SK-N-SH (cell line): ENCODE data around the gene C1QTNF9. TPM values are rescaled to one million over a fixed set of nuclear protein-coding genes. Genes with fewer than 3 reads are reported as not detected.

Experiments
- CTCF ChIA-PET: fragments of 300-600, 350-600 bp; formaldehyde crosslinking; extraction: SDS; loops from one replicate; lab custom pipeline; 2021; lab: Yijun Ruan, JAX
- POLR2A ChIA-PET: fragments of 350-600 bp; sonication (Branson Sonifier 250); formaldehyde crosslinking; extraction: SDS; loops from one replicate; lab custom pipeline; 2020; ENCODE audit warnings: antibody characterized with exemption, inconsistent platforms; lab: Yijun Ruan, JAX
- DNase-seq: peaks from one replicate; pipeline ENCODE4 v3.0.0; 2012
- H2AFZ ChIP-seq: fragments of 200-600 bp; sonication (generic); 2 replicates; pipeline ENCODE4 v1.8.1; 2016; ENCODE audit warnings: antibody characterized with exemption, mild to moderate bottlenecking, low read depth
- H3F3A ChIP-seq: fragments of 200-600 bp; sonication (generic); replicated peaks from 2 replicates; pipeline ENCODE3; 2016; ENCODE audit warnings: antibody characterized with exemption, mild to moderate bottlenecking; ENCODE audit not compliant: insufficient read depth
- H3K27ac ChIP-seq, 2 experiments: fragments of 200-500 bp in 1 of 2; fragments of 200-600 bp in 1 of 2; sonication (Bioruptor generic) in 1 of 2; sonication (generic), shearing (Covaris generic) in 1 of 2; 2 replicates each; pipeline versions ENCODE4 v1.5.1 to v1.6.1; 2014 to 2016; ENCODE audit warnings: low read depth in 2 of 2, inconsistent platforms in 1 of 2, low read length in 1 of 2, mild to moderate bottlenecking in 1 of 2, mixed read lengths in 1 of 2
- H3K27me3 ChIP-seq: fragments of 200-600 bp; sonication (generic), shearing (Covaris generic); 2 replicates; pipeline ENCODE4 v1.6.1; 2016; ENCODE audit warnings: mixed run types; ENCODE audit not compliant: insufficient read depth
- H3K36me3 ChIP-seq, 2 experiments: fragments of 200-500 bp in 1 of 2; fragments of 200-600 bp in 1 of 2; sonication (Bioruptor generic) in 1 of 2; sonication (generic) in 1 of 2; replicated peaks in 1 of 2; 2 replicates each; pipeline versions ENCODE3 to v1.5.1; 2014 to 2016; ENCODE audit warnings: low read length in 1 of 2, mild to moderate bottlenecking in 1 of 2; ENCODE audit not compliant: insufficient read depth in 2 of 2, control insufficient read depth in 1 of 2
- H3K4me1 ChIP-seq, 2 experiments: fragments of 200-500 bp in 1 of 2; fragments of 200-600 bp in 1 of 2; sonication (Bioruptor generic) in 1 of 2; sonication (generic), shearing (Covaris generic) in 1 of 2; 2 replicates each; pipeline versions ENCODE4 v1.5.1 to v1.6.1; 2014 to 2016; ENCODE audit warnings: low read depth in 1 of 2, low read length in 1 of 2, mixed run types in 1 of 2; ENCODE audit not compliant: insufficient read depth in 2 of 2, control insufficient read depth in 1 of 2
- H3K4me2 ChIP-seq: fragments of 200-600 bp; sonication (generic), shearing (Covaris generic); 2 replicates; pipeline ENCODE4 v1.6.1; 2017; ENCODE audit warnings: mixed run types
- H3K4me3 ChIP-seq, 2 experiments: fragments of 200-500 bp in 1 of 2; fragments of 200-600 bp in 1 of 2; sonication (Bioruptor generic) in 1 of 2; sonication (generic), shearing (Covaris generic) in 1 of 2; 2 replicates each; pipeline versions ENCODE4 v1.5.1 to v1.8.1; 2014 to 2016; ENCODE audit warnings: low read depth in 2 of 2, inconsistent platforms in 1 of 2, low read length in 1 of 2, mild to moderate bottlenecking in 1 of 2, mixed read lengths in 1 of 2, moderate library complexity in 1 of 2
- H3K79me2 ChIP-seq: fragments of 200-600 bp; sonication (generic); 2 replicates; pipeline ENCODE4 v1.8.1; 2017; ENCODE audit warnings: mild to moderate bottlenecking; ENCODE audit not compliant: insufficient read depth
- H3K9ac ChIP-seq: fragments of 200-600 bp; sonication (generic); 2 replicates; pipeline ENCODE4 v1.6.1; 2017; ENCODE audit warnings: mixed run types
- H3K9me2 ChIP-seq: fragments of 200-600 bp; sonication (generic); 2 replicates; pipeline ENCODE4 v1.6.1; 2017; ENCODE audit warnings: mixed run types
- H3K9me3 ChIP-seq: fragments of 200-600 bp; sonication (generic); 2 replicates; pipeline ENCODE4 v1.6.1; 2017; ENCODE audit warnings: mixed run types, mild to moderate bottlenecking, moderate library complexity
- H4K20me1 ChIP-seq: fragments of 200-600 bp; sonication (generic); 2 replicates; pipeline ENCODE4 v1.6.1; 2017; ENCODE audit warnings: mild to moderate bottlenecking, mixed run types; ENCODE audit not compliant: insufficient read depth
- CHD2 ChIP-seq: fragments of 150-350 bp; IDR thresholded peaks from 2 replicates; pipeline ENCODE4 v1.6.1; 2018; ENCODE audit warnings: low read length; ENCODE audit not compliant: partially characterized antibody
- ELF1 ChIP-seq: IDR thresholded peaks from 2 replicates; pipeline ENCODE4 v1.4.0; 2012
- EZH2phosphoT487 ChIP-seq: fragments of 200-600 bp; sonication (generic); IDR thresholded peaks from 2 replicates; pipeline ENCODE4 v1.6.1; 2017; ENCODE audit warnings: low read depth, mixed run types, mild to moderate bottlenecking, antibody characterized with exemption, moderate library complexity, borderline replicate concordance
- FOXJ3 ChIP-seq: sonication (generic); formaldehyde crosslinking; IDR thresholded peaks from 2 replicates; pipeline ENCODE4 v1.5.1; 2020; ENCODE audit warnings: mild to moderate bottlenecking, missing genetic modification reagents
- GABPA ChIP-seq: IDR thresholded peaks from 2 replicates; pipeline ENCODE4 v1.4.0; 2012; ENCODE audit warnings: low read depth, mild to moderate bottlenecking
- GATA2 ChIP-seq: sonication (generic); formaldehyde crosslinking; IDR thresholded peaks from 2 replicates; pipeline ENCODE4 v1.5.0; 2020; ENCODE audit warnings: mild to moderate bottlenecking, missing genetic modification reagents
- MAX ChIP-seq: IDR thresholded peaks from 2 replicates; pipeline ENCODE4 v1.4.0; 2012; ENCODE audit warnings: low read depth
- MXI1 ChIP-seq: IDR thresholded peaks from 2 replicates; pipeline ENCODE4 v1.6.1; 2012; ENCODE audit warnings: mild to moderate bottlenecking, low read depth, low read length, improper control_type of control experiment
- NFIC ChIP-seq: IDR thresholded peaks from 2 replicates; pipeline ENCODE4 v1.4.0; 2012; ENCODE audit warnings: borderline replicate concordance
- PBX3 ChIP-seq: IDR thresholded peaks from 2 replicates; pipeline ENCODE4; 2012
- POLR2AphosphoS5 ChIP-seq: IDR thresholded peaks from 2 replicates; pipeline ENCODE4 v1.6.1; 2012; ENCODE audit warnings: low read depth, low read length
- RCOR1 ChIP-seq: fragments of 150-350 bp; IDR thresholded peaks from 2 replicates; pipeline ENCODE4 v1.6.1; 2017; ENCODE audit warnings: antibody characterized with exemption, low read length
- REST ChIP-seq: IDR thresholded peaks from 2 replicates; pipeline ENCODE4 v1.6.1; 2012; ENCODE audit warnings: mild to moderate bottlenecking, low read depth, low read length, moderate library complexity
- RFX5 ChIP-seq: IDR thresholded peaks from 2 replicates; pipeline ENCODE4 v1.6.1; 2012; ENCODE audit warnings: mild to moderate bottlenecking, improper control_type of control experiment, low read length
- SIN3A ChIP-seq: IDR thresholded peaks from 2 replicates; pipeline ENCODE4 v1.6.1; 2012; ENCODE audit warnings: low read depth, mild to moderate bottlenecking, low read length, moderate library complexity, borderline replicate concordance
- TAF1 ChIP-seq: IDR thresholded peaks from 2 replicates; pipeline ENCODE4 v1.6.1; 2012; ENCODE audit warnings: low read depth, mild to moderate bottlenecking, low read length, moderate library complexity, borderline replicate concordance
- TCF12 ChIP-seq: IDR thresholded peaks from 2 replicates; pipeline ENCODE4 v1.4.0; 2012
- YY1 ChIP-seq: IDR thresholded peaks from 2 replicates; pipeline ENCODE4 v1.4.0; 2012; ENCODE audit warnings: low read depth, mild to moderate bottlenecking
- whole genome bisulfite sequencing: methylation state at CpG from one replicate; pipeline ENCODE4 v1.1.6; 2017; ENCODE audit warnings: low lambda C conversion rate; 5-methylcytosine and 5-hydroxymethylcytosine counted together
- polyA plus RNA-seq, 3 experiments: library from polyadenylated mRNA; depleted of rRNA; stranded (reverse); fragments of >200 nt; gene quantifications; 2 replicates each; pipeline ENCODE4 v1.2.3, GENCODE V29; 2012
- TF ChIP-seq, protein P1 (sequence below): IDR thresholded peaks from 2 replicates; pipeline ENCODE4 v1.4.0; 2012; ENCODE audit warnings: low read depth, borderline replicate concordance

The C1QTNF9 gene
- polyA plus RNA-seq, 1 of the 3 experiments (the other 2 are of a cell fraction), result not detected

DNA sequence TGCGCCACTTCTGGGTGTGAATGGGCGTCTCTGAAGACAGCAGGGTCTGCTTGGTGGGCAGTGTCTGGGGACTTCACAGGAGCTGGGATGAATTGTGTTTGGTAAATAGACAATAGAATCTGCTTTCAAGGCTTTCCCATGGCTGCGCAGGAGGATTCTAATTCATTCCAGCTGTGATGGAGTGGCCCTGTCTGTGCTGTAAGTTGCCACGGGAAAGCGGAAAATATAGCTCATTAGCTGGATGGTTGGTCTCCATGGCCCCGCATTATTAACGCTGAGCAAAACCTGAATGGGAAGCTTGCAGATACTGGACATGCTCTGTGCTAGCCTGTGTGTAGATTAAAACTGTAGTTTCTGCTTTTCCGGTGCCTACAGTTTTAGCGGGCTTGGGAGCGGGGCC, 15.6 kb upstream of the C1QTNF9 start:
- no peaks in the 10 kb centered on the region for H3K9me3 ChIP-seq
- no peak overlapping the region for H2AFZ ChIP-seq
- no peak overlapping the region for H3K4me2 ChIP-seq
- no peak overlapping the region for H3K4me3 ChIP-seq
- ChIA-PET POLR2A (no interaction called here), CTCF (interaction anchor here (0.6 kb wide), 1 partner anchor 339 kb away, joined by 3 read pairs; no protein-coding TSS in a partner anchor)
- no peak overlapping the region for H3K27ac ChIP-seq
- H3K4me1 ChIP-seq, result peaks cover 0 to 5% of the 10 kb centered on the region in 2 experiments; a peak in 1 of 4 replicates
- no peaks in the 10 kb centered on the region for H3K9me2 ChIP-seq
- H3K79me2 ChIP-seq, result no peaks in the 10 kb centered on the region
- no peak overlapping the region for H3K9ac ChIP-seq
- H3K36me3 ChIP-seq, result peaks cover 3 to 11% of the 10 kb centered on the region in 2 experiments
- DNase-seq, result peak; percentile 58
- 89% methylated on average over 10 of the region's 10 CpGs for WGBS
- TF ChIP-seq TAF1 (no peak), FOXJ3 (no peak), ELF1 (no peak), GATA2 (CRISPR knock-in tag) (no peak), MXI1 (no peak), GABPA (no peak), SIN3A (no peak), RCOR1 (no peak), CHD2 (no peak), TCF12 (no peak), NFIC (no peak), YY1 (no peak), RFX5 (no peak), POLR2AphosphoS5 (no peak), PBX3 (no peak), MAX (no peak), EZH2phosphoT487 (no peak)
- TF ChIP-seq, protein P1, sequence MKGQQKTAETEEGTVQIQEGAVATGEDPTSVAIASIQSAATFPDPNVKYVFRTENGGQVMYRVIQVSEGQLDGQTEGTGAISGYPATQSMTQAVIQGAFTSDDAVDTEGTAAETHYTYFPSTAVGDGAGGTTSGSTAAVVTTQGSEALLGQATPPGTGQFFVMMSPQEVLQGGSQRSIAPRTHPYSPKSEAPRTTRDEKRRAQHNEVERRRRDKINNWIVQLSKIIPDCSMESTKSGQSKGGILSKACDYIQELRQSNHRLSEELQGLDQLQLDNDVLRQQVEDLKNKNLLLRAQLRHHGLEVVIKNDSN, result no peak
- H3F3A ChIP-seq, result no peaks in the 10 kb centered on the region
- no peaks in the 10 kb centered on the region for H4K20me1 ChIP-seq
- no peaks in the 10 kb centered on the region for H3K27me3 ChIP-seq

- Histone ChIP-seq H3K9me2 (no peaks in the 10 kb centered on the region), H3K9me3 (no peaks in the 10 kb centered on the region), H3K79me2 (no peaks in the 10 kb centered on the region), H3K36me3 (peaks cover 2 to 5% of the 10 kb centered on the region in 2 experiments), H4K20me1 (no peaks in the 10 kb centered on the region), H3K4me2 (no peak overlapping the region), H2AFZ (no peak overlapping the region), H3F3A (no peaks in the 10 kb centered on the region), H3K27ac (no peak overlapping the region), H3K27me3 (no peaks in the 10 kb centered on the region), H3K4me3 (no peak overlapping the region), H3K9ac (no peak overlapping the region), H3K4me1 (no peaks in the 10 kb centered on the region)
- DNase-seq, result no peak
- CTCF ChIA-PET, result no interaction called here
- POLR2A ChIA-PET, result no interaction called here
- 94% methylated on average over 13 of the region's 16 CpGs for WGBS
- TF ChIP-seq SIN3A (no peak), REST (no peak)
Observed at GRCh38 chr13:24299488-24300114, 9.8 kb upstream of the C1QTNF9 start.
